Endothelial cell of umbilical vein (primary cell): ENCODE measurements around the gene CPEB1. TPM values are rescaled to one million over a fixed set of nuclear protein-coding genes. Genes with fewer than 3 reads are reported as not detected.

ENCODE experiments used
- BruUV-seq: library from RNA; stranded (reverse); fragments of 400-500 nt; replicated peaks from 2 replicates; lab custom pipeline; 2021; lab: Mats Ljungman, UMichigan
- CTCF ChIA-PET: fragments of 300-600, 350-600 bp; sonication (Branson Sonifier 250); formaldehyde crosslinking; loops from one replicate; lab custom pipeline; 2021; ENCODE audit warnings: antibody characterized with exemption, inconsistent platforms; lab: Charles Lee
- POLR2A ChIA-PET: fragments of 300-600, 350-600 bp; sonication (Branson Sonifier 250); formaldehyde crosslinking; loops from one replicate; lab custom pipeline; 2021; ENCODE audit warnings: antibody characterized with exemption, inconsistent platforms; lab: Charles Lee
- DNase-seq: peaks from one replicate; pipeline ENCODE4 v3.0.0-alpha.2; 2011; ENCODE audit warnings: low read depth, low spot score
- FAIRE-seq: peaks from 2 replicates; lab custom pipeline; 2011; peaks lifted over from hg19 to GRCh38; lab: Jason Lieb, UNC
- H2AFZ ChIP-seq: 2 replicates; pipeline ENCODE4 v1.6.0; 2012; ENCODE audit warnings: low read depth, low read length, control low read depth, inconsistent platforms
- H3K27ac ChIP-seq: 2 replicates; pipeline ENCODE4 v1.5.1; 2011; ENCODE audit warnings: low read depth, mild to moderate bottlenecking, control low read depth, low read length, moderate library complexity; ENCODE audit not compliant: insufficient read depth
- H3K27me3 ChIP-seq, 2 experiments: 2 replicates each; pipeline versions ENCODE4 v1.6.0 to v1.6.1; 2011; ENCODE audit warnings: low read length in 2 of 2, mixed read lengths in 1 of 2; ENCODE audit not compliant: control insufficient read depth in 2 of 2, insufficient read depth in 2 of 2
- H3K36me3 ChIP-seq, 2 experiments: 2 replicates in 1 of 2; 3 replicates in 1 of 2; pipeline ENCODE4 v1.5.1; 2011; ENCODE audit warnings: low read length in 2 of 2, mild to moderate bottlenecking in 1 of 2, moderate library complexity in 1 of 2; ENCODE audit not compliant: control insufficient read depth in 2 of 2, insufficient read depth in 2 of 2; ENCODE audit errors: extremely low read depth in 1 of 2
- H3K4me1 ChIP-seq: 3 replicates; pipeline ENCODE4 v1.5.1; 2011; ENCODE audit warnings: mild to moderate bottlenecking, low read length; ENCODE audit not compliant: control insufficient read depth, insufficient read depth; ENCODE audit errors: extremely low read depth
- H3K4me2 ChIP-seq: 2 replicates; pipeline ENCODE4 v1.6.1; 2011; ENCODE audit warnings: low read length, control low read depth, mixed read lengths; ENCODE audit not compliant: insufficient read depth
- H3K4me3 ChIP-seq, 3 experiments: fragments of 200-600 bp in 1 of 3; sonication (generic), shearing (Covaris generic) in 1 of 3; replicated peaks in 1 of 3; 2 replicates each; pipeline ENCODE4 v1.5.1; 2011 to 2016; ENCODE audit warnings: control low read depth in 3 of 3, low read length in 3 of 3, mild to moderate bottlenecking in 2 of 3, inconsistent platforms in 1 of 3, low read depth in 1 of 3, moderate library complexity in 1 of 3; ENCODE audit not compliant: insufficient read depth in 1 of 3
- H3K79me2 ChIP-seq: 2 replicates; pipeline ENCODE4 v1.6.0; 2012; ENCODE audit warnings: low read length, inconsistent platforms; ENCODE audit not compliant: control insufficient read depth, insufficient read depth
- H3K9ac ChIP-seq: replicated peaks from 2 replicates; pipeline ENCODE3; 2011; ENCODE audit warnings: low read length, control low read depth; ENCODE audit not compliant: insufficient read depth; ENCODE audit errors: extremely low read depth
- H3K9me1 ChIP-seq: replicated peaks from 3 replicates; pipeline ENCODE4 v1.6.0; 2011; ENCODE audit warnings: mild to moderate bottlenecking, low read length; ENCODE audit not compliant: control insufficient read depth, insufficient read depth; ENCODE audit errors: extremely low read depth
- H3K9me3 ChIP-seq: replicated peaks from 2 replicates; pipeline ENCODE4 v1.5.1; 2012; ENCODE audit warnings: low read length, inconsistent platforms; ENCODE audit not compliant: control insufficient read depth, insufficient read depth
- H4K20me1 ChIP-seq: replicated peaks from 2 replicates; pipeline ENCODE3; 2011; ENCODE audit warnings: mild to moderate bottlenecking, low read length; ENCODE audit not compliant: control insufficient read depth, insufficient read depth; ENCODE audit errors: extremely low read depth
- CTCF ChIP-seq, 2 donors: IDR thresholded peaks; 1 replicate in 1 of 2; 2 replicates in 1 of 2; pipeline ENCODE4 v1.5.1; 2011; ENCODE audit warnings: low read length in 2 of 2, mild to moderate bottlenecking in 2 of 2, moderate library complexity in 2 of 2, control low read depth in 1 of 2, inconsistent platforms in 1 of 2, low read depth in 1 of 2; ENCODE audit not compliant: insufficient read depth in 1 of 2; ENCODE audit errors: extremely low read depth in 1 of 2
- EZH2 ChIP-seq: IDR thresholded peaks from 2 replicates; pipeline ENCODE4 v1.6.1; 2012; ENCODE audit warnings: borderline replicate concordance, low read depth, mild to moderate bottlenecking, moderate library complexity, low read length, inconsistent platforms; ENCODE audit not compliant: severe bottlenecking
- FOS ChIP-seq: IDR thresholded peaks from 2 replicates; pipeline ENCODE4 v1.6.1; 2011; ENCODE audit warnings: mild to moderate bottlenecking, low read length, moderate library complexity, borderline replicate concordance; ENCODE audit not compliant: insufficient read depth
- GATA2 ChIP-seq: IDR thresholded peaks from 2 replicates; pipeline ENCODE4 v1.7.0; 2011; ENCODE audit warnings: low read depth, mild to moderate bottlenecking, moderate library complexity, mixed read lengths, low read length; ENCODE audit not compliant: insufficient read length, insufficient read depth
- JUN ChIP-seq: IDR thresholded peaks from 2 replicates; pipeline ENCODE4 v1.6.1; 2011; ENCODE audit warnings: borderline replicate concordance, low read depth; ENCODE audit not compliant: insufficient read length, insufficient read depth
- MYC ChIP-seq: IDR thresholded peaks from one replicate; pipeline ENCODE4 v1.6.1; 2011; ENCODE audit warnings: mild to moderate bottlenecking, low read depth, low read length
- POLR2A ChIP-seq: IDR thresholded peaks from 2 replicates; pipeline ENCODE4 v1.6.1; 2012; ENCODE audit warnings: low read depth, mild to moderate bottlenecking, control low read depth, low read length
- POLR2AphosphoS5 ChIP-seq: IDR thresholded peaks from 2 replicates; pipeline ENCODE4 v1.6.1; 2012; ENCODE audit warnings: low read depth, mild to moderate bottlenecking, control low read depth, low read length, moderate library complexity; ENCODE audit not compliant: insufficient read depth
- dilution Hi-C: fragments of 300-500 bp; cut with MboI; formaldehyde crosslinking; loops from one replicate; pipeline ENCODE4 v1.15.0; 2019; ENCODE audit warnings: low sequenced_read_pairs; ENCODE audit not compliant: extremely low pct_ligation_motif_present
- intact Hi-C: fragments of 100-400 bp; cut with micrococcal nuclease; formaldehyde crosslinking; loops from one replicate; pipeline ENCODE4 v1.10.0; 2022
- polyA plus RNA-seq, 4 experiments: library from polyadenylated mRNA; depleted of rRNA in 3 of 4; stranded (reverse) in 3 of 4; unstranded in 1 of 4; fragments of >200 nt; gene quantifications; 2 replicates each; pipeline versions ENCODE4 v1.2.1 to v1.2.3, GENCODE V29; 2011 to 2012; ENCODE audit warnings: missing spikeins in 1 of 4
- total RNA-seq: library from RNA; stranded (reverse); gene quantifications from 2 replicates; pipeline ENCODE4 v1.2.3, GENCODE V29; 2021
- TF ChIP-seq, protein P1 (sequence below): IDR thresholded peaks from 2 replicates; pipeline ENCODE4 v1.6.1; 2011; ENCODE audit not compliant: insufficient read depth, insufficient read length

Gene CPEB1
- total and polyA plus RNA-seq, 2 donors (not counting 3 experiments of a cell fraction or from before 2014, with no cell fraction given): not detected

DNA sequence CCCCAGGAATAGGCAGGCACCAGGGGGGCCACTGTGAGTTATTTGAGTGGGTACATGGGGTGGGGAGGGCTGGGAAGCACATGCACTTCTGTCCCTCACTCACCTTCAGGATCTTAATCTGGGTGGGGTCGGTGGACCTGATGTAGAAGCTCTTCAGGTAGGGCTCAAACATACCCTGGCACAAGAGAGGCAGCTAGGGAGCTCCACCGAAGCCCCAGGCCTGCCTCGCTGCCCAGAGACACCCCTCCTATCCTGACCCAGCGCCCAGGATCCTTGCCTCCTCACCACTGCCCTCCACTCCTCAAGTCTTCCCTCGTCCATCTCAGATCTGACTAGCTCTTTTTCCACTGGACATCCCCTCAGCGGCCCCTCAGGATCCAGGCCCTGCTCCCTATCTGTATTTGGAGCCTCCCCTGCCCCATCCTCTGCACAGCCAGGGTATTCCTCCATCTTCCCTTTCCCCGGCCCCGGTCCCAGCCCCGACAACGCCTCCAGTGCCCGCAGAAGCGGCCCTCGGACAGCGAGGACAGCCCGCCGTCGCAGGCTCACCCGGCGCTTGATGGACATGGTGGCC is 32.5 kb upstream of the CPEB1 start:
- Histone ChIP-seq H2AFZ (no peak overlapping the region), H3K27ac (no peak overlapping the region), H3K4me1 (no peaks in the 10 kb centered on the region), H3K9ac (no peak overlapping the region), H3K9me3 (no peaks in the 10 kb centered on the region), H4K20me1 (no peaks in the 10 kb centered on the region), H3K9me1 (no peaks in the 10 kb centered on the region), H3K4me3 (no peak overlapping the region), H3K36me3 (no peaks in the 10 kb centered on the region), H3K27me3 (peaks cover 7 to 9% of the 10 kb centered on the region in 2 experiments), H3K4me2 (no peak overlapping the region), H3K79me2 (no peaks in the 10 kb centered on the region)
- no peak for DNase-seq
- intact Hi-C loops (no loop called here), dilution Hi-C loops (no loop called here)
- no peak for TF ChIP-seq POLR2AphosphoS5
- TF ChIP-seq EZH2: no peak
- no peak for TF ChIP-seq POLR2A
- TF ChIP-seq JUN: no peak
- TF ChIP-seq GATA2: no peak
- TF ChIP-seq MYC: no peak
- TF ChIP-seq, protein P1, sequence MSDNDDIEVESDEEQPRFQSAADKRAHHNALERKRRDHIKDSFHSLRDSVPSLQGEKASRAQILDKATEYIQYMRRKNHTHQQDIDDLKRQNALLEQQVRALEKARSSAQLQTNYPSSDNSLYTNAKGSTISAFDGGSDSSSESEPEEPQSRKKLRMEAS: no peak
- no peak for TF ChIP-seq CTCF (IDR thresholded peaks at IDR 0.05; ENCODE audit: extremely low read depth in 1 of 2, insufficient read depth in 1 of 2, low read depth in 1 of 2, low read length in 2 of 2)
- TF ChIP-seq FOS: no peak
- no peak for FAIRE-seq
- ChIA-PET POLR2A (no interaction called here), CTCF (no interaction called here)
- no TSS peak for BruUV-seq
